Measurements from ENCODE around the gene CD300A. TPM values are rescaled to one million over a fixed set of nuclear protein-coding genes. Genes with fewer than 3 reads are reported as not detected.

The CD300A gene
- total RNA-seq, 1 donor from 2014 or later, result not detected

DNA sequence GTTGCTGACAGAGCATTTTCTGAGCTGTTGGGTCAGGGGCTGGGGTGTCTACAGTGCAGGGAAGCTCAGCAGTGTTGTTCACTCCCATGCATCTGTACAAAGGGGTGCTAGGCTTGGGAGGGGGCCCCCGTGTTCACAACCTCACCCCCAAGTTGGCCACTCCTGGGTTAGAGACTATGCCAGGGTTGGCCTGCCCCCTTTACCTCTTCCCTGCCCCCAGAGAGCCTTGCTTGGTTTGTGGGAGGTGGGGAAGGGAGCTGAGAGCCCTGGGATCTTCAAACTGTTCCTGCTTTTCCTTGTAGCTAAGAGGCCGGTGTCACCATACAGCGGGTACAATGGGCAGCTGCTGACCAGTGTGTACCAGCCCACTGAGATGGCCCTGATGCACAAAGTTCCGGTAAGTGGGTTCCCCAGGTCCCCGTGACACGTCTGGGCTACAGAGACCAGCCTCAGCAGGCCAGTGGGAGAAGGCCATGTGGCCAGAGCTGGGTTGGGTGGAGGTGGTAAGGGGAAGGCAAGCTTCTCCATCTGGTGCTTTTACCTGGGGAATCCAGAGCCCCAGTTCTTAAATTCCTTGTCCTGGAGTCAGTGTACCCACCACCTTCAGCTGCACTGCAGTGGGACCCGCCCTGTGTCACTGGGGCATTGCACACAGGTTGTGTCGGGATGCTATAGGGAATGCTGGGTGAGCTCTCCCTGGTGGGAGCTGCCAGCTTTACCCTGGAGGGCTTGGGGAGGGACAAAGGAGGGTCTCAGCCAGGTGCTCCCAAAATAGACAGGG, 22.7 kb upstream of the CD300A start:
- H3K27me3 Mint-ChIP-seq (ENCODE audit: unreplicated experiment), result peaks cover 2% of the 10 kb centered on the region
- no peaks in the 10 kb centered on the region for H3K9me3 Mint-ChIP-seq (ENCODE audit: unreplicated experiment)
- TF ChIP-seq, protein P1, sequence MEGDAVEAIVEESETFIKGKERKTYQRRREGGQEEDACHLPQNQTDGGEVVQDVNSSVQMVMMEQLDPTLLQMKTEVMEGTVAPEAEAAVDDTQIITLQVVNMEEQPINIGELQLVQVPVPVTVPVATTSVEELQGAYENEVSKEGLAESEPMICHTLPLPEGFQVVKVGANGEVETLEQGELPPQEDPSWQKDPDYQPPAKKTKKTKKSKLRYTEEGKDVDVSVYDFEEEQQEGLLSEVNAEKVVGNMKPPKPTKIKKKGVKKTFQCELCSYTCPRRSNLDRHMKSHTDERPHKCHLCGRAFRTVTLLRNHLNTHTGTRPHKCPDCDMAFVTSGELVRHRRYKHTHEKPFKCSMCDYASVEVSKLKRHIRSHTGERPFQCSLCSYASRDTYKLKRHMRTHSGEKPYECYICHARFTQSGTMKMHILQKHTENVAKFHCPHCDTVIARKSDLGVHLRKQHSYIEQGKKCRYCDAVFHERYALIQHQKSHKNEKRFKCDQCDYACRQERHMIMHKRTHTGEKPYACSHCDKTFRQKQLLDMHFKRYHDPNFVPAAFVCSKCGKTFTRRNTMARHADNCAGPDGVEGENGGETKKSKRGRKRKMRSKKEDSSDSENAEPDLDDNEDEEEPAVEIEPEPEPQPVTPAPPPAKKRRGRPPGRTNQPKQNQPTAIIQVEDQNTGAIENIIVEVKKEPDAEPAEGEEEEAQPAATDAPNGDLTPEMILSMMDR (IDR thresholded peaks at IDR 0.05; ENCODE audit: unreplicated experiment), result no peak
- H3K4me1 Mint-ChIP-seq (ENCODE audit: unreplicated experiment), result peaks cover 13% of the 10 kb centered on the region
- no peak overlapping the region for H3K4me3 Mint-ChIP-seq (ENCODE audit: unreplicated experiment)
- no peak overlapping the region for H3K27ac Mint-ChIP-seq (ENCODE audit: unreplicated experiment)
- DNase-seq (ENCODE audit: low spot score), result no peak
- peaks cover 5% of the 10 kb centered on the region for H3K36me3 Mint-ChIP-seq (ENCODE audit: low read depth, unreplicated experiment)

DNA sequence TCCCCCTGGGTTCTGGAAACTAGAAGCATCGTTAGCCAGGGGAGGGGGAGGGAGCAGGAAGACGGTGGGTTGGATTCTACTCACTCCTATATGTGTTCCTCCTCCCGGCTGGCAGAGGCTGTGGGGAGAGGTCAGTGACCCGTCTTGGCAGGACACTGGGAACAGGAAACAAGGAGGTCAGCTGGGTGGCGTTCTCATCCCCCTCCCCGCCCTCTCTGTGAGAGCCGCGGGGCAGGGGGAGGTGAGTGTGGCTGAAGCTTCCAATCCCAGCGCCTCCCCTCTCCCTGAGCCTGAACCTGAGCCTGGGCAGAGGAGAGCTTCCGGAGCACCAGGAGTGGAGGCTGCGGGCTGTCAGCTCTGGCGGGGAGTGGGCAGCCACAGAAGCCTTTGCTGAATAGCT, 22.0 kb upstream of the CD300A start:
- peaks cover 13% of the 10 kb centered on the region for H3K4me1 Mint-ChIP-seq (ENCODE audit: unreplicated experiment)
- no peak overlapping the region for H3K27ac Mint-ChIP-seq (ENCODE audit: unreplicated experiment)

DNA sequence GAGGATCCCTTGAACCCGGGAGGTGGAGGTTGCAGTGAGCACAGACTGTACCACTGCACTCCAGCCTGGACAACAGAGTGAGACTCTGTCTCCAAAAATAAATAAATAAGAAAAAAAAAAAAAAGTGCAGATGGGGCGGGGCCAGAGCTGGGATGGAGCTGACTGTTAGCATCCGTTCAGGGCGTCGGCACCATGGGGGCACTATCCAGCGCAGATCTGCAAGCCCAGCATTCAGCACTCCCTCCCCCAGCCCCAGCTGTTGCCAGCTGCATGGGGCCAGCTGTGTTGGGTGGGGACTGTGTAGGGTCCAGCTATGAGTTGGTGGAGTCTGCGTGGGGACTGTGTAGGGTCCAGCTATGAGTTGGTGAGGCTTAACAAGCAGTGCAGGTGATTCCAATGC, 21.3 kb upstream of the CD300A start:
- Mint-ChIP-seq H3K4me1 (ENCODE audit: unreplicated experiment) (peaks cover 13% of the 10 kb centered on the region), H3K36me3 (ENCODE audit: low read depth, unreplicated experiment) (peaks cover 6% of the 10 kb centered on the region), H3K9me3 (ENCODE audit: unreplicated experiment) (no peaks in the 10 kb centered on the region), H3K27me3 (ENCODE audit: unreplicated experiment) (peaks cover 2% of the 10 kb centered on the region), H3K27ac (ENCODE audit: unreplicated experiment) (no peak overlapping the region), H3K4me3 (ENCODE audit: unreplicated experiment) (no peak overlapping the region)
- no peak for DNase-seq (ENCODE audit: low spot score)
- TF ChIP-seq, protein P1 (IDR thresholded peaks at IDR 0.05; ENCODE audit: unreplicated experiment), result no peak

More for the DNA sequence above, 22.0 kb upstream of the CD300A start:
- TF ChIP-seq, protein P1 (IDR thresholded peaks at IDR 0.05; ENCODE audit: unreplicated experiment), result no peak
- peaks cover 2% of the 10 kb centered on the region for H3K27me3 Mint-ChIP-seq (ENCODE audit: unreplicated experiment)
- no peak for DNase-seq (ENCODE audit: low spot score)
- H3K36me3 Mint-ChIP-seq (ENCODE audit: low read depth, unreplicated experiment), result peaks cover 5% of the 10 kb centered on the region
- peak overlapping the region; percentile 34 for H3K4me3 Mint-ChIP-seq (ENCODE audit: unreplicated experiment)
- no peaks in the 10 kb centered on the region for H3K9me3 Mint-ChIP-seq (ENCODE audit: unreplicated experiment)

DNA sequence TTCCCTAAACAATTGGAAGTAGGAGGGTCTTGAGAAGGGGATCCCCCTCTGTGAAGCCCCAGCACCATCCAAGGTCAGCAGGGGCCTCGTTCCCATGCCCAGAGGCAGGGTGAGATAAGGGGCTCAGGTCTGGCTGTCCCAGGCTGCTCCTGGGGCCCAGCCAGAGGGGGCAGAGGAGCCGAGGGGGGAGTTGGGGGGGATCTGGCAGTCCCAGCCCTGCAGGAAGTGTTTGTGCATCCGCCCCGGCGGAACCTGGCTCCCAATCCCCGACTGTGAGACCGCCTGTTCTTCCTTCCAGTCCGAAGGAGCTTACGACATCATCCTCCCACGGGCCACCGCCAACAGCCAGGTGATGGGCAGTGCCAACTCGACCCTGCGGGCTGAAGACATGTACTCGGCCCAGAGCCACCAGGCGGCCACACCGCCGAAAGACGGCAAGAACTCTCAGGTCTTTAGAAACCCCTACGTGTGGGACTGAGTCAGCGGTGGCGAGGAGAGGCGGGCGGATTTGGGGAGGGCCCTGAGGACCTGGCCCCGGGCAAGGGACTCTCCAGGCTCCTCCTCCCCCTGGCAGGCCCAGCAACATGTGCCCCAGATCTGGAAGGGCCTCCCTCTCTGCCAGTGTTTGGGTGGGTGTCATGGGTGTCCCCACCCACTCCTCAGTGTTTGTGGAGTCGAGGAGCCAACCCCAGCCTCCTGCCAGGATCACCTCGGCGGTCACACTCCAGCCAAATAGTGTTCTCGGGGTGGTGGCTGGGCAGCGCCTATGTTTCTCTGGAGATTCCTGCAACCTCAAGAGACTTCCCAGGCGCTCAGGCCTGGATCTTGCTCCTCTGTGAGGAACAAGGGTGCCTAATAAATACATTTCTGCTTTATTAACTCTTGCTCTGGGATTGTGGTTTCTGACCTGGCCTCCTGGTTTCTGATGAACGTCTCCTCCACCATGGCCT, 19.6 kb upstream of the CD300A start:
- Mint-ChIP-seq H3K9me3 (ENCODE audit: unreplicated experiment) (no peaks in the 10 kb centered on the region), H3K27me3 (ENCODE audit: unreplicated experiment) (peaks cover 6% of the 10 kb centered on the region), H3K4me1 (ENCODE audit: unreplicated experiment) (peaks cover 13% of the 10 kb centered on the region), H3K27ac (ENCODE audit: unreplicated experiment) (no peak overlapping the region), H3K4me3 (ENCODE audit: unreplicated experiment) (no peak overlapping the region), H3K36me3 (ENCODE audit: low read depth, unreplicated experiment) (peaks cover 8% of the 10 kb centered on the region)
- TF ChIP-seq, protein P1 (IDR thresholded peaks at IDR 0.05; ENCODE audit: unreplicated experiment), result no peak
- DNase-seq (ENCODE audit: low spot score), result no peak
